ENCODE data around the gene NUP50.

Gene NUP50, protein sequence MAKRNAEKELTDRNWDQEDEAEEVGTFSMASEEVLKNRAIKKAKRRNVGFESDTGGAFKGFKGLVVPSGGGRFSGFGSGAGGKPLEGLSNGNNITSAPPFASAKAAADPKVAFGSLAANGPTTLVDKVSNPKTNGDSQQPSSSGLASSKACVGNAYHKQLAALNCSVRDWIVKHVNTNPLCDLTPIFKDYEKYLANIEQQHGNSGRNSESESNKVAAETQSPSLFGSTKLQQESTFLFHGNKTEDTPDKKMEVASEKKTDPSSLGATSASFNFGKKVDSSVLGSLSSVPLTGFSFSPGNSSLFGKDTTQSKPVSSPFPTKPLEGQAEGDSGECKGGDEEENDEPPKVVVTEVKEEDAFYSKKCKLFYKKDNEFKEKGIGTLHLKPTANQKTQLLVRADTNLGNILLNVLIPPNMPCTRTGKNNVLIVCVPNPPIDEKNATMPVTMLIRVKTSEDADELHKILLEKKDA

DNA sequence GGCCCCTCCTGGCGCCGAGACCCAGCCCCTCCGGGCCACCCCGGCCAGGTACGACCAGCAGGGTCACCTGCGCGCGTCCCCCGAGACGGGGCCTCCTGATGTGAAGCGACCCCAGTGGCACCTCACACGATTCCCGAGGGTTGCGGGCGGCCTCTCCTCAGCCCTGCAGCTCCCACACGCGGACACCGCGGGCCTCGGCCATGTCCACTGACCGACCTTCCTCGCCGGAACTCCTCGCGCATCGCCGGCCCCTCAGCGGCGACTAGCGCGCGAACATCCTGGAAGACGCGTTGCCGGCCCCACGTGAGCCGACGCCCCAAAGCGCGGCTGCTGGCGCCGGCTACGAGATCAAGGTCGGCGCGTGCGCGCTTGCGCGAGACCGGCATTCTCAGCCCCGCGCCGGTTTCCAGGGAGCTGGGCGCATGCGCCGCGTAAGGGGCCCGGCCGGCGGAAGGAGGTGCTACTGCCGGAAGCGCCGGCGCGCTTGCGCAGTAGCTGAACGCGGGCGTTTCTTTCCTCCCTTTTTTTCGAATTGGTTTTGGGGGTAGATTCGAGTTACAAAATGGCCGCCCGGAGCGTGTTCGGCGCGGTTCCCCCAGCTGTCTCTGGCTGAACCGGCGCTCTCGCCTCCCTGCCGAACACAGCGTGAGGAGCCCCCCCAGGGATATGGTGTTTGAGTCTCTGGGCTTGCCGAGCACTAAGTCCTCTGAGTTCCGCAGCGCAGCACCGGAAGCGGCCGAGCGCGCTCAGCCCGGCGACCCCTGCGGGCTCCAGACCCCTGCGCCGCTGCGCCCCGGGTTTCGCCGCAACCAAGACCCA is at the start of gene NUP50:
Gene NUP50, plus strand, starts transcription at position 475 of the 819 bp plus-strand sequence. CDS start 4,253 bp downstream, outside the sequence.
- peak; percentile 91 to 95 for DNase-seq

DNA sequence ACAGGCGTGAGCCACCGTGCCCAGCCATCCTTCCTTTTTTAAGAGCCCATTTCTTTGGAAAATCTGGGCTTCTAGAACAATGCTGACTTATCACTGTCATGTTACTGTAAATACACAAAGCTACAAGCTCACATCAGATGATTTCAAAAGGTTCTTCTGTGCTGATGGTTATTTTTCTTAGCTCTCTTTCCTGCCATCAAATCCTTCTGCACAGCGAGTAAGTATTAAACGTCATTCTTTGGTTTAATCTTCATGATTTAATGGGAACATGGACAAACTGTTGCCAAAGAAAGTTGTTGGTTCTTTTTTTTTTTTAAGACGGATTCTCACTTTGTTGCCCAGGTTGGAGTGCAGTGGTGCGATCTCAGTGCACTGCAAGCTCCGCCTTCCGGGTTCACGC is 43.3 kb upstream of the NUP50 start:
- no peak for DNase-seq

- no peak for DNase-seq
These were observed 42.8 kb upstream of the NUP50 start for GRCh38 chr22:45120931-45121330.

DNA sequence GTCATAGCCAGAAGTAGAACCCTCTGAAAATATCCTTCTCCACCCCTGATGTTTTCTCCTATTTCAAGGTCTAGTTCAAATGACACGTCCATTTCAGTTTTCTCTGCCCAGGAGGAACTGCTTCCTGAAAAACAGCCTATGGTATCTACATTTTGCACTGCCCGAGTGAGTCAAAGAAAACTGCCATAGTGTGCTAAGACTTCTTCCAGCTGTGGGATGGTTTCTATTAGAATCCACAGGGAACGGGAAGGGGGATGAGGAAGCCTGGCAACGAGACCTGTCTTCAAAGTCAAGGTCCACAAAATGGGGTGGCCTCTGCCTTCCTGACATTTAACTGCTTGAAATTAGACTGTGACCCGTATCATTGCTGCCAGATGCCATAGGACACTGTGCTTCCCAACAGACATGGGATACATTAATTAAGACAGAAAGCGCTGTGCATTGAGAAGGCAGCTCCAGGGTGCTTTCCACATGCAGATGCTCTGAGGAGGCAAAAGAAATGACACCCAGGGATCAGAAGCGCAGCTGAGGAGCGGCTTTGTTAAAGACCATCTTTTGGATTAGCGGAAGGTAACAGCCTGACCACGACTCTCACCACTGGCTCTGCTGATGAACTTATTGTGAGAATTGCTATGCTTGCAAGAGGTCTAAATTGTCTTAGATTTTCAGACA is 39.4 kb upstream of the NUP50 start:
- DNase-seq = no peak

DNA sequence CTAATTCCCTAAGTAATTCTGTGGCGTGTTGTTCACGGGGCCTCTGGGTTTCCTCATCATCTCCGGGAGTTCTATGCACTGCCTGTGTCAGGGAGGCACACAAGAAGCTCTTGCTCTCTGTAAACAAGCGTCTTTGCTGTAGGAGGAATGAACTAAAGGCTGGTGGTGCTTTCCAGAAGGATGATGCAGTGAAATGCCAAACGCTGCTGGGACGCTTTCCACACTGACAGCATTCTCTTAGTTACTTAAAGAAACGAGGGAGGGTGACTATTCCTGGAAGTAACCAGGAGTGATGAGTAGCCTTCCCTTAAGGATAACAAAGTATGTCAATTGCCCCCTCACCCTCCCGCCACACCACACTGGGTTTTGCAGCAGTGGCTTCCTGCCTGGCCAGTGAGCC is 38.5 kb upstream of the NUP50 start:
- no peak for DNase-seq

DNA sequence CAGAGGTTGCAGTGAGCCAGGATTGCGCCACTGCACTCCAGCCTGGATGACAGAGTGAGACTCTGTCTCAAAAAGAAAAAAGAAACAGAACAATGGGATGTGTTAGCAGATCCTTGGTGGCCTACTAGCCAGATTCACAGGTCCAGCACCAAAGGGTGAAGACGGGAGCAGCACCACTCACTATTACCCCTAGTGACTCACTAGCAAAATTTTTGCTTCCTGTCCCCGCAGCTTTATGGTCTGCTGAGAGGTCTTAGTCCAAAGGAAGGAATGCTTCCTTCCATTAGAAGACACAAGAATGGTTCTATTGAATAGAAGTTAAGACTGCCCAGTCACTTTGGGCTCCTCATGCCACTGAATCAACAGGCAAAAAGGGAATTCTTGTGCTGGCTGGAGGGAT is 35.9 kb upstream of the NUP50 start:
- DNase-seq = no peak

DNA sequence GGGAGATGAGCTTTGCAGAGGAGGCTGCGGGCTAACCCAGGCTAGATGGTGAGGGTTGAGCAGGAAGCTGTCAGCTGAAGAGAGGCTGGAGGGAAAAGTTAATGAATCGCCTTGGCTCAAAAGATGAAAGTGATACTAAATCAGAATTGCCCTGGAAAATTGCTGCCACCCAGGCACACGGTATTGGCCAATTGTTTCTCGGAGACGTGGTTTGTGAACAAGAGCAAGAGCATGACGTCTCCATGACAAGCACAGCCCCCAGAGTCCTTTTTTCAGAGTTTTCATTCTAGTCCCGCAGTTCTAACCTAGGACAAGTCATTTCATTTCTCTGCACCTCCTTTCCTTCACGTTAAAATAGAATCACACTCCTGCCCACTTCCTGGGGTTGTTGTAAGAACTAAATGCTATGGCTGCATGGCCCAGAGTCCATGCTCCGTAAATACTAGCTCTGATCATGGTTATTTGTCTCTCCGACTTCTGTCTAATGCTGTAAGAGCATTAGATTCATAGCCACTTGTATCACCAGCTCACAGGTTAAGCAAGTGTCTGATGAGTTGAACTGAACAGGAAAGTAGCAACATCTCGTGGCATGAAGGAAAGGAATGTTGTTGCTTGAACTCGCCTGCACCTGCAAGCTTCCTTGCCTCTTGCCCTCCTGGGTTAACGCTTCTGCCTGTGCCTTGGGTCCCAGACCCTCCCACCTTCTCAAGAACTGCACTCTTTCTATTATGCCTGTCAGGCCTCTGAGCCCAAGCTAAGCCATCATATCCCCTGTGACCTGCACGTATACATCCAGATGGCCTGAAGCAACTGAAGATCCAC is 33.8 kb upstream of the NUP50 start:
- DNase-seq = no peak

DNA sequence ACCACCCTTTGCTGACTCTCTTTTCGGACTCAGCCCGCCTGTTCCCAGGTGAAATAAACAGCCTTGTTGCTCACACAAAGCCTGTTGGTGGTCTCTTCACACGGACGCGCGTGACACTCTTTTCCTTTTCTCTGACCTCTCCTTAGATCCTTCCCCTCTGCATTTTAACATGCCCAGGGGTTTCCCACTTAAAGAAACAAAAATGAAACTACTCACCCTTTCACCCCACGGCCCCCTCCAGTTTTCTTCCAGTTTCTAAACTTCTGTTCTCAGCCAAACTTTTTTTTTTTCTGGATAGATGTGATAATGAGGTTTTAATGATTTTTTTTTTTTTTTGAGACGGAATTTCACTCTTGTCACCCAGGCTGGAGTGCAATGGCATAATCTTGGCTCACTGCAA is 32.8 kb upstream of the NUP50 start:
- DNase-seq = no peak

- DNase-seq = peak; percentile 79 to 89
These were observed 32.0 kb upstream of the NUP50 start for GRCh38 chr22:45131749-45132148.

DNA sequence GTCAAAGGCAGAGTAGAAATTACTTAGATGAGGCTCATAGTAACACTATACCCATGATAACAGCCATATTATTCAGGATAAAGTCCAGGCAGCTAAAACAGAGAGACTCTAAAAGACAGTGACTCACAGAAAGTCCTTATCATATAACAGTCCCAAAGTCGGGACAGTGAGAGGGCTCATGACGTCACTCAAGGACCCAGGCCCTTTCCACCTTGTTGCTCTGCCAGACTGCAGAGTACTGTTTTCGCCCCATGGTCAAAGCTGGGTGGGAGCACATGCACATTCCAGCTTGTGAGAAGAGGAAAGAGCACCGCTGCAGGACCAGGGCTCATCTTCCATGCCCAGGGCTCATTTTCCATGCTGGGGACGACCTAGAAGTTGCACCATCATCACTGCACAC is 29.4 kb upstream of the NUP50 start:
- no peak for DNase-seq

DNA sequence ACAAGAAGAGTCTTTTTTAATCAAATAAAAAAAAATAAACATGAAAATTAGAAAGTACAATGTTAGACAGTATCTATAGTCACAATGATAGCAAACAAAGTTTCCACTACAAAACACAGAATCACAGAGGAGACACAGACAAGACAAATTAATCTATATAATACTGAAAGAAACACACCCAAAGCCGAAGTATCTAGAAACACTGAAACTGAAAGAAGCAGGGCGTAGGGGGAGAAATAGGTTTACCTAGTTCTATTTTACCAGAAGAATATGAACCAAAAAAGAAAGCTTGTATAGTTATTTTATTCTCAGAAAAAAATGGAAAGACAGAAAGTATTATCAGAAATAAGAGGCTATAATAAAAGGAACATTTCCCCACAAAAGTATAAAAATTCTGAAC is 27.1 kb upstream of the NUP50 start:
- no peak for DNase-seq

DNA sequence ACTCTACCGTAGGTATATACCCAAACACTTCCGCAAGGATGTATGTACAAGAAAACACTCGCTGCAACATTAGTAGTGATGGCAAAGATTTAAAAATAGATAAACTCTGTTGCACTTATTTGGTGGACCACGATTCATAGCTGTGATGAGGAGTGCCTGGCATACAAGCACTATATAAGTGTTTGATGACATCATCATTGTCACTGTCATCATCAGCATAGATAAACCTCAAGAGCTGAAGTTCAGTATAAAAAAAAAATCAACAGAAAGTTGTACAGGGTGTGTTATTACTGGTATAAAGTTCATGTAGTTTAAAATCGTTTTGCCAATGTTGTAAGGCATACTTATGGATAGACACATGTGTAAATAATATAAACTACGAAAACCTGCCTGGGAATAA is 24.0 kb upstream of the NUP50 start:
- no peak for DNase-seq

- no peak for DNase-seq
These were observed 21.3 kb upstream of the NUP50 start for GRCh38 chr22:45142376-45142775.

GRCh38 chr22:45144916-45145315 is 18.8 kb upstream of the NUP50 start:
- DNase-seq = no peak

GRCh38 chr22:45149671-45150070 is 14.1 kb upstream of the NUP50 start:
- DNase-seq = no peak

DNA sequence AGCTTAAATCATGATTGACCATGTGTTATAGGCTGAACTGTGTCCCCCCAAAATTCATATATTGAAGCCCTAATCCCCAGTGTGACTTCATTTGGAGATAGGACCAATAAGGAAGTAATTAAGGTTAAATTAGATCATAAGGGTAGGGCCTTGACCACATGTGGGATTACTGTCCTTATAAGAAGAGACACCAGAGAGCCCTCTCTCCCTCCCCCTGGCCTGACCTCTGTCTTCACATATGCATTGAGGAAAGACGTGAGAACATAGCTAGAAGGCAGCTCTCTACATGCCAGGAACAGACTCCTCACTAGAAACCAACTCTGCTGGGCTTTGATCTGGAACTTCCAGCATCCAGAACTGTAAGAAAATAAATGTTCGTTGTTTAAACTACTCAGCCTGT is 13.6 kb upstream of the NUP50 start:
- no peak for DNase-seq

- no peak for DNase-seq
These were observed 12.2 kb upstream of the NUP50 start for GRCh38 chr22:45151503-45151902.

GRCh38 chr22:45154383-45154782 is 9.3 kb upstream of the NUP50 start:
- DNase-seq = no peak

- peak in 1 of 2 experiments; percentile 12 for DNase-seq
These were observed 8.5 kb upstream of the NUP50 start for GRCh38 chr22:45155050-45155840.

DNA sequence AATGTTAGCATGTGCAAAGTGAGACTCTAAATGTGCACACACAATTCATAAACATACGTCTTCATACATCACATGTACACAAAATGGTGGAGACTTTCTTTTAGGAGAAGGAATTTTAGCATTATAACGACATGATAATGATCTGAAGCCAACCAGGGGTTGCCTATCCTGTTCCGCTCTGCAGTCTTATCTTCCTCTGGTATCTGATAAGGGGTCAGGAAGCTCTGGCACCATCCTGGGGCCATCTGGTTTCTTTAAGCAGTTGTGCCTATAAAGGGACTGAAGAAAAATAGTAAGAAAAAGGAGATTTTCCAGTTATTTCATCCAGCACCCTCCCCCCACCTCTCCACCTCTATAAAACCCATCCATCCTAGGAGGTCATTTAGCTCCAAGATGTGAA is 5.8 kb upstream of the NUP50 start:
- DNase-seq = no peak

DNA sequence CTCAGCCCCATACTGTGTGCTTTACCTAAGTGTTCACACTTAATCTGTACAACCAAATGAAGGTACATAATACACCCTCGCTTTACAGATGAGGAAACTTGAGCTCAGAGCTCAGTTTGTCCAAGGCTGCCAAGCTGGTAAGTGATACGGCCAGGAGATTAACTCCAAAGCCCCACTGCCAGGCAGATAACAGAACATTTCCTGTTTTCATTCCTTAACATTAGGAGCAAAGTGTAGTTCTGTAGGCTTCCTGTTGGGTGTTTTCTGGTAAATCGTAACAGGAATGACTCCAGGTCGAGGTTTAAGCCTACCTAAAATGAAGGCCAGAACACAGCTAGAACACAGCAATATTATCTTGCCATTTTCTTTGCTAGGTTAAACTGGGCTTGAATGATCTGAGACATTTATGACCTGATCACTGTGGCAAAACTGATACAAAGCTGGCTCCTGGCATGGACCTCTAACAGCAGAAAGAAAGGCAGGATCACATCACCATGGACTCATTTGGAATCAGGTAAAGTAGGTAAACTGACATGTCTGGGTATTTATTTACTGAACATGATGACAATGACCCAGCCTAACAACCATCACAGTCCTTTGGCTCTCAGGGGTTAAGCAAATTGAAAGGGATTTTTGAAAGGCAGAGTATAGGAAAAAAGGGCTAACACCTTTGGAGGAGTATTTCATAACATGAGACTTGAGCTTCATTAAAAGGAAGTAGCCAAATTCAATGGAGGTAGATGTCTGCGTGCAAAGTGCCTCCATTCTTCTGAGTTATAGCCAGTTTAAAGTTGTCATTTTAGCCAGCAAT is 3.9 kb upstream of the NUP50 start:
- no peak for DNase-seq
